Trophoblast cell (in vitro differentiated cells and primary cell): ENCODE data around the gene SHROOM3.

Experiments used
- DNase-seq, 2 donors: peaks; one replicate each; pipeline ENCODE4 v3.0.0-alpha.2; 2016
- H2AFZ ChIP-seq: 2 replicates; pipeline ENCODE4 v1.6.1; 2013; ENCODE audit warnings: low read length, moderate library complexity, mild to moderate bottlenecking; ENCODE audit not compliant: insufficient read depth, poor library complexity
- H2AK5ac ChIP-seq: 2 replicates; pipeline ENCODE4 v1.6.1; 2013; ENCODE audit warnings: mild to moderate bottlenecking, low read length
- H2BK120ac ChIP-seq: 2 replicates; pipeline ENCODE4 v1.6.1; 2013; ENCODE audit warnings: low read length, mild to moderate bottlenecking, moderate library complexity; ENCODE audit not compliant: insufficient read depth, poor library complexity
- H2BK12ac ChIP-seq: 2 replicates; pipeline ENCODE4 v1.6.1; 2013; ENCODE audit warnings: mild to moderate bottlenecking, low read length, moderate library complexity
- H2BK5ac ChIP-seq: 2 replicates; pipeline ENCODE4 v1.6.1; 2013; ENCODE audit warnings: low read length, low read depth, moderate library complexity, mild to moderate bottlenecking; ENCODE audit not compliant: poor library complexity
- H3K14ac ChIP-seq: 2 replicates; pipeline ENCODE4 v1.6.1; 2013; ENCODE audit warnings: mild to moderate bottlenecking, low read length
- H3K18ac ChIP-seq: 2 replicates; pipeline ENCODE4 v1.6.1; 2013; ENCODE audit warnings: mild to moderate bottlenecking, low read length
- H3K23ac ChIP-seq: 2 replicates; pipeline ENCODE4 v1.6.1; 2013; ENCODE audit warnings: low read length
- H3K27ac ChIP-seq: 2 replicates; pipeline ENCODE4 v1.5.1; 2013; ENCODE audit warnings: low read depth, mild to moderate bottlenecking, inconsistent platforms, low read length, moderate library complexity
- H3K27me3 ChIP-seq: 2 replicates; pipeline ENCODE4 v1.6.1; 2013; ENCODE audit warnings: inconsistent platforms, mild to moderate bottlenecking, low read length, moderate library complexity; ENCODE audit not compliant: insufficient read depth
- H3K36me3 ChIP-seq, 2 experiments: 1 replicate in 1 of 2; 2 replicates in 1 of 2; pipeline ENCODE4 v1.6.1; 2013; ENCODE audit warnings: low read length in 2 of 2, mild to moderate bottlenecking in 2 of 2, moderate library complexity in 1 of 2; ENCODE audit not compliant: insufficient read depth in 2 of 2, control insufficient read depth in 1 of 2
- H3K4ac ChIP-seq: 2 replicates; pipeline ENCODE4 v1.6.1; 2013; ENCODE audit warnings: low read depth, mild to moderate bottlenecking, low read length, moderate library complexity
- H3K4me1 ChIP-seq, 2 experiments: 1 replicate in 1 of 2; 2 replicates in 1 of 2; pipeline ENCODE4 v1.6.1; 2013; ENCODE audit warnings: low read length in 2 of 2, mild to moderate bottlenecking in 2 of 2, moderate library complexity in 1 of 2; ENCODE audit not compliant: insufficient read depth in 2 of 2, control insufficient read depth in 1 of 2
- H3K4me2 ChIP-seq: 2 replicates; pipeline ENCODE4 v1.6.1; 2013; ENCODE audit warnings: inconsistent platforms, mild to moderate bottlenecking, low read length, moderate library complexity
- H3K4me3 ChIP-seq: 2 replicates; pipeline ENCODE4 v1.5.1; 2013; ENCODE audit warnings: mild to moderate bottlenecking, low read depth, low read length, inconsistent platforms
- H3K79me1 ChIP-seq: one replicate; pipeline ENCODE4 v1.6.1; 2013; ENCODE audit warnings: low read length
- H3K79me2 ChIP-seq: 2 replicates; pipeline ENCODE4 v1.6.1; 2013; ENCODE audit warnings: low read length, mild to moderate bottlenecking; ENCODE audit not compliant: control insufficient read depth, insufficient read depth, poor library complexity
- H3K9ac ChIP-seq: 2 replicates; pipeline ENCODE4 v1.6.1; 2013; ENCODE audit warnings: mild to moderate bottlenecking, low read length
- H3K9me3 ChIP-seq: 2 replicates; pipeline ENCODE4 v1.6.1; 2013; ENCODE audit warnings: low read depth, mild to moderate bottlenecking, control low read depth, inconsistent platforms, low read length; ENCODE audit not compliant: insufficient read depth
- H4K12ac ChIP-seq: 2 replicates; pipeline ENCODE4 v1.6.1; 2013; ENCODE audit warnings: low read depth, mild to moderate bottlenecking, low read length, moderate library complexity
- H4K8ac ChIP-seq: 2 replicates; pipeline ENCODE4 v1.6.1; 2013; ENCODE audit warnings: low read depth, mild to moderate bottlenecking, low read length, moderate library complexity
- H4K91ac ChIP-seq: one replicate; pipeline ENCODE4 v1.6.1; 2013; ENCODE audit warnings: low read depth, mild to moderate bottlenecking, low read length, moderate library complexity
- WGBS: extraction: QIAGEN DNeasy Blood & Tissue Kit; methylation state at CpG from one replicate; pipeline ENCODE4 v1.1.7; 2013; ENCODE audit warnings: missing lambda C conversion rate; ENCODE audit not compliant: insufficient read length, insufficient coverage; ENCODE audit errors: extremely low coverage; 5-methylcytosine and 5-hydroxymethylcytosine counted together

Gene SHROOM3

DNA sequence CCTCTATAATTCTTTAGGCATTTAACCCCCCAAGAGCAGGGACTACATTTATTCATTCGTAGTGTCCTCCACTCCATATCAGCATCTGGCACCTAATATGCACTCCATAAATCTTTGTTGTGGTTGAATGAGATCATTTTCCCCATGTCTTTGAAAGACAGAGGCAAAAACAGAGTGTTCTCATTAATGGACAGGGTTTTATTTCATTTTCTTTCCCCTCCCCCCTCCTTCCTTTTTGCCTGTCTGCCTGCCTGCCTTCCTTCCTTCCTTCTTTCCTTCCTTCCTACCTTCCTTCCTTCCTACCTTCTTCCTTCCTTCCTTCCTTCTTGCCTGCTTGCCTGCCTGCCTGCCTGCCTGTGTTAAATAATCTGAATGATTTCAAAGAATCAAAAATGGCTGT, 83.2 kb downstream of the SHROOM3 start:
- H3K27ac ChIP-seq, result no peak overlapping the region
- no peaks in the 10 kb centered on the region for H3K79me2 ChIP-seq
- H3K18ac ChIP-seq, result no peak overlapping the region
- no peak overlapping the region for H3K4me3 ChIP-seq
- no peak overlapping the region for H3K14ac ChIP-seq
- no peak overlapping the region for H3K4ac ChIP-seq
- H2AFZ ChIP-seq, result no peak overlapping the region
- H3K27me3 ChIP-seq, result no peaks in the 10 kb centered on the region
- H3K79me1 ChIP-seq, result no peaks in the 10 kb centered on the region
- no peak overlapping the region for H4K12ac ChIP-seq
- no peak for DNase-seq
- H3K4me2 ChIP-seq, result no peak overlapping the region
- H4K91ac ChIP-seq, result no peak overlapping the region
- H2BK5ac ChIP-seq, result no peak overlapping the region
- H3K9ac ChIP-seq, result no peak overlapping the region
- no CpG with 5 or more reads among the region's 1 CpG for WGBS
- no peaks in the 10 kb centered on the region for H3K4me1 ChIP-seq
- no peak overlapping the region for H3K23ac ChIP-seq
- no peak overlapping the region for H2AK5ac ChIP-seq
- H2BK12ac ChIP-seq, result no peak overlapping the region
- no peak overlapping the region for H4K8ac ChIP-seq
- H2BK120ac ChIP-seq, result no peak overlapping the region
- H3K36me3 ChIP-seq, result no peaks in the 10 kb centered on the region
- no peaks in the 10 kb centered on the region for H3K9me3 ChIP-seq

DNA sequence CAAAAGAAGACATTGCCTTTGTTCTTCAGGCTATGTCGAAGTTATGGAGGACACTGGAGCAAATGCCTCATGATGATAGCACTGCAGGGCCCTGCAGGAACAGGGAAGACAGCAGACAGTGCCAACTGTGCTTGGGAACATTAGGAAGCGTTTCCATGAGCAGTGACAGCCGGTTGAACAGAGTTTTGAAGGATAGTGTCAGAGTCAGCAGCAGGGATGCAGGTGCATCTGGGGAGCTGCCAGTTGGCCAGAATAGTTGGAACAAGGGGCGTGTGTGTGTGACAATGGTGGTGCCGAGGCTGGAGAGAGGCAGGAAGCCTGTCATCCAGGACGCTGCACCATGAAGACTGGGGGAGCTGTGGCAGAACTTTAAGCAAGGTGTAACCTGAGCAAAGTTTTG, 88.6 kb downstream of the SHROOM3 start:
- no peaks in the 10 kb centered on the region for H3K79me2 ChIP-seq
- H3K14ac ChIP-seq, result no peak overlapping the region
- H4K12ac ChIP-seq, result no peak overlapping the region
- H3K4me3 ChIP-seq, result no peak overlapping the region
- WGBS, result no CpG with 5 or more reads among the region's 6 CpGs
- H3K36me3 ChIP-seq, result no peaks in the 10 kb centered on the region
- no peak overlapping the region for H2BK5ac ChIP-seq
- H3K18ac ChIP-seq, result no peak overlapping the region
- H3K79me1 ChIP-seq, result no peaks in the 10 kb centered on the region
- DNase-seq, result no peak
- no peak overlapping the region for H3K9ac ChIP-seq
- no peak overlapping the region for H3K27ac ChIP-seq
- no peak overlapping the region for H3K23ac ChIP-seq
- H4K91ac ChIP-seq, result no peak overlapping the region
- peaks cover 0 to 4% of the 10 kb centered on the region in 2 experiments for H3K4me1 ChIP-seq
- no peaks in the 10 kb centered on the region for H3K27me3 ChIP-seq
- H4K8ac ChIP-seq, result no peak overlapping the region
- no peak overlapping the region for H2AFZ ChIP-seq
- H2BK120ac ChIP-seq, result no peak overlapping the region
- no peak overlapping the region for H2AK5ac ChIP-seq
- H2BK12ac ChIP-seq, result no peak overlapping the region
- H3K9me3 ChIP-seq, result no peaks in the 10 kb centered on the region
- no peak overlapping the region for H3K4me2 ChIP-seq
- H3K4ac ChIP-seq, result no peak overlapping the region

DNA sequence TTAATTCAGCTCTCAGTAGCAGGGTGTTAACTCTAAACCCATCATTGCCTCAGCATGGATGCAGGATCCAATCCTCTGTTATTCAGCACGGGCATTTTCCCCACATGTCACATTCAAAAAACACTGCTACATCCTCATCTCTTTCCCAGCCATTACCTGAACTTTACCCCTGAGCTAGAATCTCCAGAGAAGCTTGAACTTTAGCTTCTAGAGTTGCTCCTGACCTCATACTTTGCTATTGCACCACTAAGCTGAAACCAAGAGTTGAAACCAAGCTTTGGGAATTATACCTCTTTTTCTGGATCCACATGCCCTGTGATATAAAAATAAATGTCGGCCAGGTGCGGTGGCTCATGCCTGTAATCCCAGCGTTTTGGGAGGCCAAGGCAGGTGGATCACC, 90.7 kb downstream of the SHROOM3 start:
- no peaks in the 10 kb centered on the region for H3K79me2 ChIP-seq

DNA sequence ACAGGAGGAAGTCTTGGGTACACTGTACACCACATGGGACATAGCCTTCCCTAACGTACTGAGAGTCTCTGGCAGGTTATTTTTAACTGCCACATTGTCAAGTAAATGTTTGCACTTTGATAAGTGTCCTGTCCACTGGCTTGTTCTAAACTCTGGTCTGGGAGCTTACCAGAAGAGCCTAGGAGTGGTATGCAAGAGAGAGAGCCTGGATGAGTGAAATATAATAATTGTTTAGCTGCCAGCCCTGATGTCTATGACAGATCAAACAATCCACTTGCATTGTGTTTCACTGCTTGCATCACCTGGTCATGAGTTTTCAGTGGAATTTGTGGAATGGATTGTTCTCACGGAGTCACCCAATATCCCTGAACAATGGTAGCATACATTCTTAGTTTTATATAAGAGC, 91.6 kb downstream of the SHROOM3 start:
- H3K27me3 ChIP-seq, result no peaks in the 10 kb centered on the region
- no CpG with 5 or more reads among the region's 2 CpGs for WGBS
- H3K4ac ChIP-seq, result no peak overlapping the region
- no peak overlapping the region for H3K18ac ChIP-seq
- H3K4me3 ChIP-seq, result no peak overlapping the region
- H3K9me3 ChIP-seq, result no peaks in the 10 kb centered on the region
- H3K79me2 ChIP-seq, result no peaks in the 10 kb centered on the region
- H4K8ac ChIP-seq, result no peak overlapping the region
- no peak overlapping the region for H3K27ac ChIP-seq
- peak in 1 of 2 donors; percentile 45 for DNase-seq
- no peak overlapping the region for H3K9ac ChIP-seq
- H4K91ac ChIP-seq, result no peak overlapping the region
- H2BK120ac ChIP-seq, result no peak overlapping the region
- no peak overlapping the region for H3K14ac ChIP-seq
- no peak overlapping the region for H3K23ac ChIP-seq
- H3K79me1 ChIP-seq, result no peaks in the 10 kb centered on the region
- no peak overlapping the region for H2AK5ac ChIP-seq
- H3K36me3 ChIP-seq, result no peaks in the 10 kb centered on the region
- H2BK12ac ChIP-seq, result no peak overlapping the region
- H2BK5ac ChIP-seq, result no peak overlapping the region
- H3K4me1 ChIP-seq, result peaks cover 0 to 4% of the 10 kb centered on the region in 2 experiments
- no peak overlapping the region for H3K4me2 ChIP-seq
- H4K12ac ChIP-seq, result no peak overlapping the region
- H2AFZ ChIP-seq, result no peak overlapping the region

More for the DNA sequence above, 90.7 kb downstream of the SHROOM3 start:
- Histone ChIP-seq H3K4me2 (no peak overlapping the region), H2BK120ac (no peak overlapping the region), H3K14ac (no peak overlapping the region), H2AK5ac (no peak overlapping the region), H3K9ac (no peak overlapping the region), H3K27me3 (no peaks in the 10 kb centered on the region), H3K4ac (no peak overlapping the region), H3K18ac (no peak overlapping the region), H3K9me3 (no peaks in the 10 kb centered on the region), H2AFZ (no peak overlapping the region), H3K4me1 (peaks cover 0 to 4% of the 10 kb centered on the region in 2 experiments), H3K4me3 (no peak overlapping the region), H3K36me3 (no peaks in the 10 kb centered on the region), H4K91ac (no peak overlapping the region), H4K12ac (no peak overlapping the region), H3K27ac (no peak overlapping the region), H2BK12ac (no peak overlapping the region), H2BK5ac (no peak overlapping the region), H4K8ac (no peak overlapping the region), H3K79me1 (no peaks in the 10 kb centered on the region), H3K23ac (no peak overlapping the region)
- WGBS, result no CpG with 5 or more reads among the region's 4 CpGs
- DNase-seq, result no peak
